GM12878 (cell line): ENCODE data around the gene CCNYL1. TPM values are rescaled to one million over a fixed set of nuclear protein-coding genes. Genes with fewer than 3 reads are reported as not detected.
"Not testable (repeated sequence)": the region's sequence is repeated elsewhere in the genome, so short reads cannot be mapped to it uniquely, and the experiment has no call there.

Experiments
- ATAC-seq: fragments of 200-7000 bp; cut with Tn5 transposase; 3 replicates; pipeline ENCODE4 v1.9.1; 2020; ENCODE audit warnings: mild to moderate bottlenecking, moderate library complexity
- BruUV-seq: library from RNA; stranded (reverse); fragments of 400-500 nt; replicated peaks from 2 replicates; lab custom pipeline; 2021; lab: Mats Ljungman, UMichigan
- CTCF ChIA-PET: fragments of 300-600 bp; sonication (Branson Sonifier 250); formaldehyde crosslinking; extraction: SDS; loops from one replicate; lab custom pipeline; 2021; ENCODE audit warnings: inconsistent platforms; lab: Yijun Ruan, JAX
- POLR2A ChIA-PET: fragments of 350-600 bp; formaldehyde crosslinking; extraction: SDS; loops from one replicate; lab custom pipeline; 2021; ENCODE audit warnings: inconsistent platforms; lab: Charles Lee
- RAD21 ChIA-PET: fragments of 300-600 bp; sonication (Branson Sonifier 250); formaldehyde crosslinking; loops from one replicate; lab custom pipeline; 2023; ENCODE audit warnings: antibody characterized with exemption; ENCODE audit not compliant: unreplicated experiment; lab: Charles Lee
- SMC1A ChIA-PET: fragments of 300-600 bp; sonication (Branson Sonifier 250); formaldehyde crosslinking; loops from one replicate; lab custom pipeline; 2023; ENCODE audit not compliant: unreplicated experiment, uncharacterized antibody; lab: Charles Lee
- DNase-seq: peaks from one replicate; pipeline ENCODE4 v3.0.0-alpha.2; 2011; ENCODE audit warnings: low read depth, low spot score
- FAIRE-seq: peaks from 3 replicates; lab custom pipeline; 2011; peaks lifted over from hg19 to GRCh38; lab: Jason Lieb, UNC
- H2AFZ ChIP-seq: 2 replicates; pipeline ENCODE4 v1.6.0; 2011; ENCODE audit warnings: low read depth, low read length, control low read depth; ENCODE audit not compliant: control insufficient read depth
- H3K27ac ChIP-seq: 2 replicates; pipeline ENCODE4 v1.5.1; 2011; ENCODE audit warnings: control low read depth; ENCODE audit not compliant: control insufficient read depth, insufficient read depth
- H3K27me3 ChIP-seq, 2 experiments: replicated peaks in 1 of 2; 2 replicates each; pipeline versions ENCODE4 v1.6.0 to v1.6.1; 2011; ENCODE audit warnings: low read length in 1 of 2; ENCODE audit not compliant: control insufficient read depth in 2 of 2, insufficient read depth in 2 of 2
- H3K36me3 ChIP-seq, 2 experiments: 2 replicates each; pipeline ENCODE4 v1.5.1; 2011; ENCODE audit warnings: low read length in 1 of 2; ENCODE audit not compliant: control insufficient read depth in 2 of 2, insufficient read depth in 2 of 2
- H3K4me1 ChIP-seq: 2 replicates; pipeline ENCODE4 v1.6.1; 2011; ENCODE audit warnings: mild to moderate bottlenecking, low read length, moderate library complexity, mixed read lengths; ENCODE audit not compliant: control insufficient read depth, insufficient read depth
- H3K4me2 ChIP-seq: 2 replicates; pipeline ENCODE4 v1.6.0; 2011; ENCODE audit warnings: control low read depth; ENCODE audit not compliant: control insufficient read depth, insufficient read depth
- H3K4me3 ChIP-seq: fragments of 200-600 bp; sonication (generic); 2 replicates; pipeline ENCODE4 v1.5.1; 2016
- H3K79me2 ChIP-seq: 2 replicates; pipeline ENCODE4 v1.6.0; 2011; ENCODE audit warnings: low read length; ENCODE audit not compliant: control insufficient read depth, insufficient read depth
- H3K9ac ChIP-seq: 2 replicates; pipeline ENCODE4 v1.8.0; 2011; ENCODE audit warnings: low read length, control low read depth, mixed read lengths; ENCODE audit not compliant: control insufficient read depth, insufficient read depth
- H3K9me3 ChIP-seq: replicated peaks from 3 replicates; pipeline ENCODE4 v1.5.1; 2011; ENCODE audit warnings: mild to moderate bottlenecking, low read length; ENCODE audit not compliant: control insufficient read depth, insufficient read depth
- H4K20me1 ChIP-seq: 2 replicates; pipeline ENCODE4 v1.6.0; 2011; ENCODE audit not compliant: control insufficient read depth, insufficient read depth
- TCF7 ChIP-seq: IDR thresholded peaks from 2 replicates; pipeline ENCODE4 v1.6.1; 2014; ENCODE audit warnings: antibody characterized with exemption, borderline replicate concordance
- YBX1 ChIP-seq: fragments of 450-650 bp; IDR thresholded peaks from 2 replicates; pipeline ENCODE4 v1.6.1; 2016; ENCODE audit warnings: antibody characterized with exemption
- WGBS: methylation state at CpG from one replicate; pipeline ENCODE4 v1.1.6; 2016; ENCODE audit warnings: low lambda C conversion rate; ENCODE audit not compliant: insufficient replicate concordance, insufficient coverage; ENCODE audit errors: missing lambda C conversion rate; 5-methylcytosine and 5-hydroxymethylcytosine counted together
- in situ Hi-C: fragments of 300-500 bp; cut with MboI; formaldehyde crosslinking; loops from 9 replicates; pipeline ENCODE4 v1.14.3; 2018; ENCODE audit warnings: mixed read lengths
- intact Hi-C: fragments of 100-400 bp; cut with micrococcal nuclease; formaldehyde crosslinking; loops from one replicate; pipeline ENCODE4 v1.14.2; 2022; ENCODE audit not compliant: unreplicated experiment
- polyA plus RNA-seq, 11 experiments: library from polyadenylated mRNA; depleted of rRNA in 4 of 11; unstranded in 6 of 11; stranded (reverse) in 5 of 11; fragments of >200 nt; fragmentation: Nextera tagmentation in 4 of 11; fragmentation: Illumina TruSeq in 1 of 11; extraction: Ambion mirVana in 4 of 11; extraction: Trizol in 1 of 11; gene quantifications; 1 replicate in 1 of 11; 2 replicates in 10 of 11; pipeline versions ENCODE4 v1.2.1 to v1.2.3, GENCODE V29; 2011 to 2016; ENCODE audit warnings: inconsistent platforms in 2 of 11, missing spikeins in 2 of 11, low read depth in 1 of 11
- total RNA-seq, 4 experiments: library from RNA; depleted of rRNA in 3 of 4; stranded (reverse); fragments of >200 nt in 3 of 4; fragmentation: Illumina TruSeq in 1 of 4; extraction: Trizol in 1 of 4; gene quantifications; 2 replicates each; pipeline versions ENCODE4 v1.2.1 to v1.2.3, GENCODE V29; 2013 to 2021
- TF ChIP-seq, protein P1 (sequence below): fragments of 150-350 bp; IDR thresholded peaks from 2 replicates; pipeline ENCODE4 v1.6.1; 2014; ENCODE audit warnings: mild to moderate bottlenecking, low read depth, low read length
- TF ChIP-seq, protein P2 (sequence below): IDR thresholded peaks from 2 replicates; pipeline ENCODE4 v1.6.1; 2011; ENCODE audit warnings: low read depth, low read length, improper control_type of control experiment, borderline replicate concordance
- TF ChIP-seq, protein P3 (sequence below): fragments of 450-650 bp; formaldehyde crosslinking; IDR thresholded peaks from 2 replicates; pipeline ENCODE4 v1.5.0; 2022; ENCODE audit warnings: mild to moderate bottlenecking, missing genetic modification characterization

The CCNYL1 gene
- total and polyA plus RNA-seq, 10 of the 15 experiments (the other 5 are each of a cell fraction or from before 2014, with no cell fraction given) = 1.8 to 12.3 (median 5.9) TPM

DNA sequence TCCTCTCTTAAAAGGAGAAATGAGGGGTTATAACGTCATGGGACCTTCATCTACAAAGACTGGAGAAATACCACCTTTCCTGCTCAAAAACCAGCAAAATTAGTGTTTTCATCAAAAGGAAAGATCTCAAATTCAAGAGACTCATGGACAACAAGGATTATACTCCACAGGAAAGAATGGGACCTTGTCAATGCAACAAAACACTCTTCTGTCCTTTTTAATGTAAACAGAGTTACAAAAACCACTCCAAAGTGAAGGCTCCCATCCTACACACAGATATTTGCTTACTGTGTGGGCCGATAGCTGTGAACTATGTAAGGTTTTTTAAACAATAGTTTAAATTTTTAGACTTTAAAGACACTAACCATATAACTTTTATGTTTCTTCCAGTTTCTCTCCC is 42.2 kb downstream of the CCNYL1 start:
- H3K27me3 ChIP-seq, H3K9ac ChIP-seq, H3K4me2 ChIP-seq, H3K36me3 ChIP-seq, FAIRE-seq, intact Hi-C loops, H2AFZ ChIP-seq, ATAC-seq, H3K9me3 ChIP-seq, in situ Hi-C loops, H3K27ac ChIP-seq, H4K20me1 ChIP-seq, H3K79me2 ChIP-seq, H3K4me1 ChIP-seq, H3K4me3 ChIP-seq, DNase-seq: not testable (repeated sequence)
- BruUV-seq = TSS peak; percentile 36
- RAD21 ChIA-PET = interaction anchor here (0.5 kb wide), 1 partner anchor 287 kb away, joined by 3 read pairs; no protein-coding TSS in a partner anchor
- SMC1A ChIA-PET = interaction anchor here (0.5 to 1.8 kb wide), 3 partner anchors 16 to 216 kb away, joined by 3 to 4 read pairs (median 4); partner anchors contain the start of gene FZD5
- POLR2A ChIA-PET = interaction anchor here (0.6 kb wide), 1 partner anchor 24 kb away, joined by 3 read pairs; no protein-coding TSS in a partner anchor
- 100% methylated on average over 2 of the region's 2 CpGs for WGBS
- CTCF ChIA-PET = interaction anchor here (1.2 to 3.4 kb wide), 4 partner anchors 8 to 287 kb away, joined by 3 to 10 read pairs (median 7); no protein-coding TSS in a partner anchor

DNA sequence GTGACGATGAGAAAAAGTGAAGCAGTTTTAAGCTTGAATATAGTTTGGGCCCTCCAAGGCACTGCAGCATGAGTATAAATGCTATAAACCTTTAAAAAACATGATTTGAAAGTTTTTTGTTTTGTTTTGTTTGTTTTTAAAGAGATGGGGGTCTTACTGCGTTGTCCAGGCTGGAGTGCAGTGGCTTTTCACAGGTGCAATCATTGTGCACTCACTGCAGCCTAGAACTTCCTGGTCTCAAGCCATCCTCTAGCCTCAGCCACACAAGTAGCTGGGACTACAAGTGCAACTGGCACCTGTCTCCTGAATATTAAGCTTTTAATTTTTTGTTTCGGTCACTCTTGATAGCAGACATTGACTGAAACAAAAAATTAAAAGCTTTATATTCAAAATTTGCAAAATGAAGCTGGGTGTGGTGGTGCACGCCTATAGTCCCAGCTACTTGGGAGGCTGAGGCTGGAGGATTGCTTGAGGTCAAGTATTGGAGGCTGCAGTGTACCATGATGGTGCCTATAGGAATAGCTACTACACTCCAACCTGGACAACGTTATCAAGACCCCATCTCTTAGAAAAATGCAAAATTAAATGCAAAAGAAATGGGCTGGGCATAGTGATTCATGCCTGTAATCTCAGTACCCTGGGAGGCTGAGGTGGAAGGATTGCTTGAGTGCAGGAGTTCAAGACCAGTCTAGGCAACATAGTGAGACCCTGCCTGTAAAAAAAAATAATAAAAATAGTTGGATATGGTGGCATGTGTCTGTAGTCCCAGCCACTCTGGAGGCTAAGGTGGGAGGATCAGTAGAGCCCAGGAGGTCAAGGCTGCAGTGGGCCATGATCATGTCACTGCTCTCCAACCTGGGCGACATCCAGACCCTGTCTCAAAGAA is 43.3 kb downstream of the CCNYL1 start:
- H3K9me3 ChIP-seq = no peaks in the 10 kb centered on the region
- H3K9ac ChIP-seq = no peak overlapping the region
- H3K27ac ChIP-seq = no peak overlapping the region
- no peaks in the 10 kb centered on the region for H4K20me1 ChIP-seq
- ChIA-PET SMC1A (interaction anchor here (0.6 to 2.3 kb wide), 8 partner anchors 9 to 287 kb away, joined by 3 to 8 read pairs (median 4); no protein-coding TSS in a partner anchor), POLR2A (no interaction called here), RAD21 (interaction anchor here (0.8 kb wide), 1 partner anchor 9 kb away, joined by 3 read pairs; no protein-coding TSS in a partner anchor), CTCF (interaction anchor here (0.7 to 3.4 kb wide), 6 partner anchors 9 to 317 kb away, joined by 3 to 10 read pairs (median 6); no protein-coding TSS in a partner anchor)
- ATAC-seq = no peak
- H3K79me2 ChIP-seq = no peaks in the 10 kb centered on the region
- intact Hi-C loops = no loop called here
- 97% methylated on average over 6 of the region's 6 CpGs for WGBS
- H3K27me3 ChIP-seq = no peaks in the 10 kb centered on the region
- no peak for DNase-seq
- H3K4me3 ChIP-seq = no peak overlapping the region
- H3K4me2 ChIP-seq = no peak overlapping the region
- in situ Hi-C loops = no loop called here
- FAIRE-seq = no peak
- no peaks in the 10 kb centered on the region for H3K4me1 ChIP-seq
- TF ChIP-seq, protein P1, sequence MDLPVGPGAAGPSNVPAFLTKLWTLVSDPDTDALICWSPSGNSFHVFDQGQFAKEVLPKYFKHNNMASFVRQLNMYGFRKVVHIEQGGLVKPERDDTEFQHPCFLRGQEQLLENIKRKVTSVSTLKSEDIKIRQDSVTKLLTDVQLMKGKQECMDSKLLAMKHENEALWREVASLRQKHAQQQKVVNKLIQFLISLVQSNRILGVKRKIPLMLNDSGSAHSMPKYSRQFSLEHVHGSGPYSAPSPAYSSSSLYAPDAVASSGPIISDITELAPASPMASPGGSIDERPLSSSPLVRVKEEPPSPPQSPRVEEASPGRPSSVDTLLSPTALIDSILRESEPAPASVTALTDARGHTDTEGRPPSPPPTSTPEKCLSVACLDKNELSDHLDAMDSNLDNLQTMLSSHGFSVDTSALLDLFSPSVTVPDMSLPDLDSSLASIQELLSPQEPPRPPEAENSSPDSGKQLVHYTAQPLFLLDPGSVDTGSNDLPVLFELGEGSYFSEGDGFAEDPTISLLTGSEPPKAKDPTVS = no peak
- TF ChIP-seq TCF7 (no peak), YBX1 (no peak)
- TF ChIP-seq, protein P2, sequence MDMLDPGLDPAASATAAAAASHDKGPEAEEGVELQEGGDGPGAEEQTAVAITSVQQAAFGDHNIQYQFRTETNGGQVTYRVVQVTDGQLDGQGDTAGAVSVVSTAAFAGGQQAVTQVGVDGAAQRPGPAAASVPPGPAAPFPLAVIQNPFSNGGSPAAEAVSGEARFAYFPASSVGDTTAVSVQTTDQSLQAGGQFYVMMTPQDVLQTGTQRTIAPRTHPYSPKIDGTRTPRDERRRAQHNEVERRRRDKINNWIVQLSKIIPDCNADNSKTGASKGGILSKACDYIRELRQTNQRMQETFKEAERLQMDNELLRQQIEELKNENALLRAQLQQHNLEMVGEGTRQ = no peak
- TF ChIP-seq, protein P3, sequence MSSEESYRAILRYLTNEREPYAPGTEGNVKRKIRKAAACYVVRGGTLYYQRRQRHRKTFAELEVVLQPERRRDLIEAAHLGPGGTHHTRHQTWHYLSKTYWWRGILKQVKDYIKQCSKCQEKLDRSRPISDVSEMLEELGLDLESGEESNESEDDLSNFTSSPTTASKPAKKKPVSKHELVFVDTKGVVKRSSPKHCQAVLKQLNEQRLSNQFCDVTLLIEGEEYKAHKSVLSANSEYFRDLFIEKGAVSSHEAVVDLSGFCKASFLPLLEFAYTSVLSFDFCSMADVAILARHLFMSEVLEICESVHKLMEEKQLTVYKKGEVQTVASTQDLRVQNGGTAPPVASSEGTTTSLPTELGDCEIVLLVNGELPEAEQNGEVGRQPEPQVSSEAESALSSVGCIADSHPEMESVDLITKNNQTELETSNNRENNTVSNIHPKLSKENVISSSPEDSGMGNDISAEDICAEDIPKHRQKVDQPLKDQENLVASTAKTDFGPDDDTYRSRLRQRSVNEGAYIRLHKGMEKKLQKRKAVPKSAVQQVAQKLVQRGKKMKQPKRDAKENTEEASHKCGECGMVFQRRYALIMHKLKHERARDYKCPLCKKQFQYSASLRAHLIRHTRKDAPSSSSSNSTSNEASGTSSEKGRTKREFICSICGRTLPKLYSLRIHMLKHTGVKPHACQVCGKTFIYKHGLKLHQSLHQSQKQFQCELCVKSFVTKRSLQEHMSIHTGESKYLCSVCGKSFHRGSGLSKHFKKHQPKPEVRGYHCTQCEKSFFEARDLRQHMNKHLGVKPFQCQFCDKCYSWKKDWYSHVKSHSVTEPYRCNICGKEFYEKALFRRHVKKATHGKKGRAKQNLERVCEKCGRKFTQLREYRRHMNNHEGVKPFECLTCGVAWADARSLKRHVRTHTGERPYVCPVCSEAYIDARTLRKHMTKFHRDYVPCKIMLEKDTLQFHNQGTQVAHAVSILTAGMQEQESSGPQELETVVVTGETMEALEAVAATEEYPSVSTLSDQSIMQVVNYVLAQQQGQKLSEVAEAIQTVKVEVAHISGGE (CRISPR knock-in tag) = no peak
- BruUV-seq = no TSS peak
- H3K36me3 ChIP-seq = no peaks in the 10 kb centered on the region
- H2AFZ ChIP-seq = no peak overlapping the region
